Activated T-cell treated with anti-CD3 and anti-CD28 coated beads, Interleukin-2, amount 50 U/mL, for 4 hours (primary cell): ENCODE measurements around the gene ZNF217. TPM values are rescaled to one million over a fixed set of nuclear protein-coding genes. Genes with fewer than 3 reads are reported as not detected.
"Not testable (repeated sequence)": the region's sequence is repeated elsewhere in the genome, so short reads cannot be mapped to it uniquely, and the experiment has no call there.

ENCODE experiments used
- ATAC-seq, 2 donors: fragments of 200-7000 bp; cut with Tn5 transposase; one replicate each; pipeline ENCODE4 v1.10.0; 2021
- DNase-seq: peaks from one replicate; pipeline ENCODE4 v3.0.0-alpha.2; 2020
- H3K27me3 Mint-ChIP-seq: one replicate; pipeline ENCODE4 v1.8.0; 2021; ENCODE audit warnings: low read depth, mixed read lengths
- H3K36me3 Mint-ChIP-seq: one replicate; pipeline ENCODE4 v1.8.0; 2022; ENCODE audit warnings: mixed read lengths; ENCODE audit not compliant: insufficient read depth
- H3K4me1 Mint-ChIP-seq: one replicate; pipeline ENCODE4 v1.8.0; 2021; ENCODE audit warnings: low read depth, mixed read lengths
- H3K4me3 Mint-ChIP-seq: one replicate; pipeline ENCODE4 v1.8.0; 2021; ENCODE audit warnings: mild to moderate bottlenecking, moderate library complexity, mixed read lengths
- H3K9me3 Mint-ChIP-seq: one replicate; pipeline ENCODE4 v1.8.0; 2021; ENCODE audit warnings: mixed read lengths
- total RNA-seq, 3 donors: library from RNA; stranded (reverse); gene quantifications; one replicate each; pipeline ENCODE4 v1.2.1, GENCODE V29; 2021

ZNF217 gene
- total RNA-seq, 3 donors from 2014 or later, result 25.9 to 27.8 (median 26.4) TPM

GRCh38 chr20:53576586-53577318, 16.9 kb downstream of the ZNF217 start:
- Mint-ChIP-seq H3K4me3 (no peak overlapping the region), H3K27me3 (no peaks in the 10 kb centered on the region), H3K9me3 (no peaks in the 10 kb centered on the region), H3K4me1 (peaks cover 86% of the 10 kb centered on the region), H3K36me3 (peaks cover 48% of the 10 kb centered on the region)
- DNase-seq (no peak), ATAC-seq (no peak)

GRCh38 chr20:53576195-53576580, 17.5 kb downstream of the ZNF217 start:
- Mint-ChIP-seq H3K9me3 (no peaks in the 10 kb centered on the region), H3K4me1 (peaks cover 85% of the 10 kb centered on the region), H3K4me3 (no peak overlapping the region), H3K36me3 (peaks cover 49% of the 10 kb centered on the region), H3K27me3 (no peaks in the 10 kb centered on the region)
- no peak for DNase-seq
- ATAC-seq, result no peak

- Mint-ChIP-seq H3K4me1 (peaks cover 85% of the 10 kb centered on the region), H3K36me3 (peaks cover 54% of the 10 kb centered on the region), H3K27me3 (no peaks in the 10 kb centered on the region), H3K4me3 (no peak overlapping the region), H3K9me3 (no peaks in the 10 kb centered on the region)
- no peak for ATAC-seq
- DNase-seq, result no peak
Measured at GRCh38 chr20:53575481-53576194, 18.0 kb downstream of the ZNF217 start.

DNA sequence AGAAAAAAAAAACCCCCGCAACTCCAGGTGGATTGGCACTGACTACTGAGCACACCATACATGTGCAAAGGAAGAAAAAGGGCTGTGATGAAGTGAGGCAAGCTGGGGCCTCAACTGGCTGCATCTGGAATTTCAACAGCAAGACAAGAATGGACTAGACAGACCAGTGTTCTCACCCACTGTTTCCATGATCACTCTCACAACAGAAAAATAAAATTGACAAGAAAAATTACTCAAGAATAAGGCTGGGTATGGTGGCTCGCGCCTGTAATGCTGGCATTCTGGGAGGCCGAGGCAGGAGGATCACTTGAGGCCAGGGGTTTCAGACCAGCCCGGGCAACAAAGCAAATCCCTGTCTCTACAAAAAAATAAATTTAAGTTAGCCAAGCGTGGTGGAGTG, 18.8 kb downstream of the ZNF217 start:
- no peak for DNase-seq
- no peaks in the 10 kb centered on the region for H3K27me3 Mint-ChIP-seq
- peaks cover 80% of the 10 kb centered on the region for H3K4me1 Mint-ChIP-seq
- H3K36me3 Mint-ChIP-seq, result peaks cover 51% of the 10 kb centered on the region
- no peak for ATAC-seq
- no peaks in the 10 kb centered on the region for H3K9me3 Mint-ChIP-seq
- no peak overlapping the region for H3K4me3 Mint-ChIP-seq

GRCh38 chr20:53574259-53574789, 19.3 kb downstream of the ZNF217 start:
- Mint-ChIP-seq H3K4me3 (no peak overlapping the region), H3K4me1 (peaks cover 79% of the 10 kb centered on the region), H3K36me3 (peaks cover 54% of the 10 kb centered on the region), H3K27me3 (no peaks in the 10 kb centered on the region), H3K9me3 (no peaks in the 10 kb centered on the region)
- no peak for ATAC-seq
- no peak for DNase-seq

DNA sequence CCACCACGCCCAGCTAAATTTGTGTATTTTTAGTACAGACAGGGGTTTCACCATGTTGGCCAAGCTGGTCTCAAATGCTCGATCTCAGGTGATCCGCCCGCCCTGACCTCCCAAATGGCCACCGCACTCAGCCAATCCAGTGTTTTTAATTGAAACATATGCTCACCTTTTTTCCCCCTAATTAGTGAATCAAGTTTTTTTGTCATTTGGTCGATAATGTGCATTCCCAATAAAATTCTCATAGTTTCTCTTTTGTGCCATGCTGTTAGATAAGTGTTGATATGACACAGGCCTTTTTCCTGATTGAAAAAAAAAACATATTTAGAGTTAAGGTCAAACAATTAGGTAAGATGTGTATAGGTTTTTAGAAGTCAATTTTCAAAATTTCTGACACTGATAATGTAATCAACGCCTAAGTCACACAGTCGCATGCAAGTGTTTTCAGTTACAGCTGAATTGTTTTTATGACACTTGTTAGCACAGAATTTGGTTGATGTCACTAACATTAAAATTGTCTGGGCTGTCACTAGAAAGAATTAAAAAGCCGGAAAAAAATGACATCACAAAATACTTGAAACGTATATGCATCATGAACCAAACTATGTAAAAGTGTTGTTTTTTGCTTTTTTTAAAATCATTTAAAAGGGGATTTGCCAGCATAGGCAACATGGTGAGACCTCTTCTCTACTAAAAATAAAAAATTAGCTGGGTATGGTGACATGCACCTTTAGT, 21.9 kb downstream of the ZNF217 start:
- DNase-seq (no peak), ATAC-seq (no peak)
- H3K4me1 Mint-ChIP-seq, result peaks cover 67% of the 10 kb centered on the region
- H3K36me3 Mint-ChIP-seq, result peaks cover 52% of the 10 kb centered on the region
- H3K9me3 Mint-ChIP-seq, result no peaks in the 10 kb centered on the region
- H3K4me3 Mint-ChIP-seq, result no peak overlapping the region
- no peaks in the 10 kb centered on the region for H3K27me3 Mint-ChIP-seq

DNA sequence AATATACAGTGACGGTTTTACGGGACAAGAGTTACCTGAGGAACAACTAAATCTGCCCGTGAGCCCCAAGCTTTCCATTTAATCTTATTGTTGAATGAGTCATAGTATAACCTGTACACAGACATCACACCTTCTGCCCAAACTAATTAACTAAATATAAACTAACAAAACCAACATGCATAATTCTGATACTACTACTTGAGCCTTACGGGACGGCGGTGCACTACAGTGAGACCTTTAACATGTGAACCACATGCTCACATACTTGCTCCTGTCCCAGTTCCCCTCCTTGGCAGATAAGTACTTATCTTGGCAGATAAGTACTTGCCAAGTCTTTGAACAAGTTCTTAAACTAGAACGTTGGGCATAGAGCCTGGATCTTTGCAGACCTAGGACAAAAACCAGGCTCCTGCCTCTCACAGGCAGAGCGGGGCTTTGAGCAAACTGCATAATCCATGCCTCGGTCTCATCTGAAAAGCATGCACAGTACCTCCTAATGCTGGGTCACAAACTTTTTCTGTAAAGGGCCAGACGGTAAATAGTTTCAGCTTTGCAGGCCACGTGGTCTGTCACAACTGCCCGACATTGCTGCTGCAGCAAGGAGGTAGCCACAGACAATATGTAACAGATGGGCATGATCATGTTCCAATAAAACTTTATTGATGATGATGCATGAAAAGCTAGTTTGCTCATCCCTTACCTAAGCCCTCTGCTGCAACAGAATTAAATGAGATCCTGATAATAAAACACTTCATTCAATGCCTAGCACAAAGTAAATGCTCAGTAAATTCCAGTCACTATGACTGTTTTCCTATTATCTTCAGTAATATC, 23.0 kb downstream of the ZNF217 start:
- H3K27me3 Mint-ChIP-seq, result no peaks in the 10 kb centered on the region
- peaks cover 56% of the 10 kb centered on the region for H3K4me1 Mint-ChIP-seq
- no peak overlapping the region for H3K4me3 Mint-ChIP-seq
- DNase-seq, result no peak
- no peak for ATAC-seq
- H3K9me3 Mint-ChIP-seq, result no peaks in the 10 kb centered on the region
- peaks cover 42% of the 10 kb centered on the region for H3K36me3 Mint-ChIP-seq

DNA sequence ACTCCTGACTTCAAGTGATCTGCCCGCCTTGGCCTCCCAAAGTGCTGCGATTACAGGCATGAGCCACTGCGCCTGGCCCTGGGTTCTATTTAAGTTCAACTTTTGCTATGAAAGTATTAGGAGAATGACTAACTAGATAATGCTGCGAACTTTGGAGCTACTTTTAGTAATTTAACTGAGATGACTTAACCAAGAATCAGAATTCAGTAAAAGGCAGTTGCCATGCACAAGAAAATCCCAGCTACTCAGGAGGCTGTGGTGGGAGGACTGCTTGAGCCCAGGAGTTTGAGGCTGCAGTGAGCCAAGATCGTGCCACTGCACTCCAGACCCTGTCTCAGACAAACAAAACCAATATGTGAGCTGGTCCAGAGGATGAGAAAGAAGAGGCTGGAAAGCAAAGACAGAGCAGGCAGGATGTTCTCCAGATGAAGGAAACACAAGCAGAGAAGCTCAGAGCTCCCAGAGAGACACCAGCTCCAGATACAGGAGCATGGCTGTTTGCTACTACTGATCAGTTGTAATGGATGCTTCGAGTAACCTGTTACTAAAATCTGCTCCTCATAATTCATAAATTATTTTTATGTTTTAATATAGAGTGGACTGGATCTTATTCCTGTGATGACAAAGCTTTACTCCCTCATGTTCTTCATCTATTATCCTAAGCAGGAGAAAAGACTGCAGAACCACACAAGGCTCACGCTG, 23.9 kb downstream of the ZNF217 start:
- H3K4me1 Mint-ChIP-seq, result peaks cover 48% of the 10 kb centered on the region
- peaks cover 37% of the 10 kb centered on the region for H3K36me3 Mint-ChIP-seq
- no peak for ATAC-seq
- no peak overlapping the region for H3K4me3 Mint-ChIP-seq
- no peaks in the 10 kb centered on the region for H3K9me3 Mint-ChIP-seq
- no peaks in the 10 kb centered on the region for H3K27me3 Mint-ChIP-seq
- DNase-seq, result no peak

GRCh38 chr20:53569005-53569404, 24.6 kb downstream of the ZNF217 start:
- Mint-ChIP-seq H3K4me1 (peaks cover 43% of the 10 kb centered on the region), H3K36me3 (peaks cover 30% of the 10 kb centered on the region), H3K4me3 (no peak overlapping the region)

DNA sequence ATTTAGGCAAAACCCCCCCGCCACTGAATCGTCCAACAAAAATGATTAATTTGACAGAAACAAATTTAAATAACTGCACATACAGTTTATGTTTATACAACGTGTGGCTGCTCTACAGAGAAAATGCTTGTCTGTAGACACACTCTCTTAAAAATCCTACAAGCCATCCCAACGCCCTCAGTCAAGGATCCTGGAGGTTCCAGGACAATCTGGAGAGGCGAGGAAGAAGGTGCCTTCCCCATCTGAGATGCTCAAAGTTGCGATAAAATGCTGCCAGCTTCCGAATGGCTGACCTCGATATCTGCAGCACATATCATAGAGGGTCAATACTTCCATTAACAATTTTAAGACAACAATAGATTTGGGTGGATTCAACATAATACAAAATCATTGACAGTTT, 25.3 kb downstream of the ZNF217 start:
- H3K36me3 Mint-ChIP-seq, result peaks cover 30% of the 10 kb centered on the region
- DNase-seq, result no peak

More at GRCh38 chr20:53569005-53569404, 24.6 kb downstream of the ZNF217 start:
- DNase-seq (no peak), ATAC-seq (no peak)
- no peaks in the 10 kb centered on the region for H3K9me3 Mint-ChIP-seq
- H3K27me3 Mint-ChIP-seq, result no peaks in the 10 kb centered on the region

GRCh38 chr20:53567379-53567917, 26.2 kb downstream of the ZNF217 start:
- H3K36me3 Mint-ChIP-seq, result peaks cover 30% of the 10 kb centered on the region
- DNase-seq (no peak), ATAC-seq (no peak)
- no peaks in the 10 kb centered on the region for H3K27me3 Mint-ChIP-seq
- H3K4me1 Mint-ChIP-seq, result peaks cover 34% of the 10 kb centered on the region
- no peak overlapping the region for H3K4me3 Mint-ChIP-seq
- no peaks in the 10 kb centered on the region for H3K9me3 Mint-ChIP-seq

More for the DNA sequence above, 25.3 kb downstream of the ZNF217 start:
- ATAC-seq, result no peak
- H3K9me3 Mint-ChIP-seq, result no peaks in the 10 kb centered on the region
- H3K4me1 Mint-ChIP-seq, result peaks cover 39% of the 10 kb centered on the region
- no peaks in the 10 kb centered on the region for H3K27me3 Mint-ChIP-seq
- no peak overlapping the region for H3K4me3 Mint-ChIP-seq

GRCh38 chr20:53566623-53567022, 27.0 kb downstream of the ZNF217 start:
- ATAC-seq, H3K27me3 Mint-ChIP-seq, H3K4me3 Mint-ChIP-seq, DNase-seq, H3K9me3 Mint-ChIP-seq: not testable (repeated sequence)
- H3K4me1 Mint-ChIP-seq, result peaks cover 25% of the 10 kb centered on the region
- H3K36me3 Mint-ChIP-seq, result peaks cover 27% of the 10 kb centered on the region

- ATAC-seq, result no peak
- Mint-ChIP-seq H3K36me3 (peaks cover 16% of the 10 kb centered on the region), H3K9me3 (no peaks in the 10 kb centered on the region), H3K27me3 (no peaks in the 10 kb centered on the region), H3K4me1 (peaks cover 15% of the 10 kb centered on the region), H3K4me3 (no peak overlapping the region)
- no peak for DNase-seq
Measured at GRCh38 chr20:53565254-53565653, 28.4 kb downstream of the ZNF217 start.
